Retinal pigment epithelial cell (primary cell): ENCODE measurements around the gene ADAT1.

ENCODE experiments used
- DNase-seq: peaks from one replicate; pipeline ENCODE4 v3.0.0-alpha.2; 2010; ENCODE audit warnings: low read depth
- H3K4me3 ChIP-seq: 2 replicates; pipeline ENCODE4 v1.5.1; 2011; ENCODE audit warnings: mild to moderate bottlenecking, low read length, control low read depth, moderate library complexity
- CTCF ChIP-seq: conservative IDR thresholded peaks from 2 replicates; pipeline ENCODE4 v1.5.1; 2011; ENCODE audit warnings: low read depth, low read length, control low read depth, inconsistent platforms

ADAT1 gene

GRCh38 chr16:75648265-75649076, 25.4 kb upstream of the ADAT1 start:
- no peak for DNase-seq
- H3K4me3 ChIP-seq, result peak overlapping the region; percentile 79
- TF ChIP-seq CTCF, result no peak

GRCh38 chr16:75647492-75648264, 24.6 kb upstream of the ADAT1 start, which contains the start of the genes KARS1 and TERF2IP:
Gene KARS1, minus strand, starts transcription at chr16:75647665. Its CDS starts 26 bp downstream, at chr16:75647639.
Gene TERF2IP, plus strand, starts transcription at chr16:75647773. Its CDS starts 110 bp downstream, at chr16:75647883.
- peak within 1 kb of the TSS; percentile 79 for H3K4me3 ChIP-seq
- DNase-seq, result peak; percentile 65
- TF ChIP-seq CTCF, result no peak

DNA sequence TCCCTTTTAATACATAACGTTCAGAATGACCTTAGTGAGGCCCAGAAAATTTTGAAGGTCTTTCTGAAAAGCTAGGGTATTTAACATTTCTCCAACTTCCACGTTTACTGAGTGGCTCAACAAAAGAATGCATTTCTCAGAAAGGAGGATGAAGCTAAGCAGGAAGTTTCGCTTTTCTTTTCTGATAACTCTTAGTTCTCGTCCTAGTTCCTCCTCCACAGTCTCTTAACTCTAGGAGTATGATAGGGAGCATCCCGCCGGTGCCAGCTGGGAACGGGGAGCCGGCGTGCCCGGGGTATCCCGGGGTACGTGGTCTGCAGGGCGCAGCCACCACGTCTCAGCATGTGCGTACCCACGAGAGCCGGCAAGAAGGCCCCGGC, 24.0 kb upstream of the ADAT1 start:
- DNase-seq, result no peak
- no peak for TF ChIP-seq CTCF
- H3K4me3 ChIP-seq, result peak overlapping the region; percentile 79

GRCh38 chr16:75644240-75645012, 21.3 kb upstream of the ADAT1 start:
- no peak for TF ChIP-seq CTCF
- H3K4me3 ChIP-seq, result no peak overlapping the region
- DNase-seq, result no peak

DNA sequence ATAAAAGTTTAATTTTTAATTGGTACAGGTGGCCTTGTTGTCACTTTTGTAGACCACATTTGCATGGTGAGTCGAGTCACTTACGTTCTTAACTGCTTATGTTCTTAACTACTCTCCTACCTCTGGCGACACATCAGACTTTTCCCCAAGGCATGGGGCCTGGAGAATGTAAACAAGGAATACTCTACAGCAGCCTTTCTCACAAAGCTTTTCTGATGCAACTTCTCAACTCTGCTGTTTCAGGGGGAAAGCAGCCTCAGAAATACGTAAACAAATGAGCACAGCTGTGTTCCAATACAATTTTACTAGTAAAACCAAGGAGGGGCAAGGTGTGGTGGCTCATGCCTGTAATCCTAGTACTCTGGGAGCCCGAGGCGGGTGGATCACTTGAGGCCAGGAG, 17.5 kb upstream of the ADAT1 start:
- no peak overlapping the region for H3K4me3 ChIP-seq
- no peak for TF ChIP-seq CTCF
- DNase-seq, result no peak

DNA sequence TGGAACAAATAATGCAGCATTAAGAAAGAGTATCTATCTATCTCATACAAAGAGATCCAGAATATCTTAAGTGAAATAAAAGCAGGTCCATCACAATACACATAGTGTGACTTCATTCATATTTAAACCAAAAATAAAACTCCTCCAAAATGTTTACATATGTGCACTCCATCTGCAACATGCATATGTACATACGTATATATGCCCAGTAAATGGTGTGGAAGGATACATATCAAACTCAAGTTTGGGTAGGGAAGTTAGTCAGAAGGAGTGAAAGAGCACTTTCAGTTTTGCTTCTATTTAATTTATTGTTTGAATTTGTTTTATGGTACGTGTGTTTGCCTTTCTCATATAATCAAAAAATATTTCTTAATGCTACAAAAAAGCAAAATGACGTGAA, 12.0 kb upstream of the ADAT1 start:
- no peak for DNase-seq
- no peak overlapping the region for H3K4me3 ChIP-seq
- TF ChIP-seq CTCF, result no peak
